HG03442 (cell line): ENCODE data around the gene ADAP1.

Source experiments
- ATAC-seq: cut with Tn5 transposase; IDR thresholded peaks from one replicate; pipeline ENCODE4 v1.9.1; 2021; ENCODE audit warnings: mild to moderate bottlenecking, moderate library complexity; ENCODE audit not compliant: unreplicated experiment

The ADAP1 gene

DNA sequence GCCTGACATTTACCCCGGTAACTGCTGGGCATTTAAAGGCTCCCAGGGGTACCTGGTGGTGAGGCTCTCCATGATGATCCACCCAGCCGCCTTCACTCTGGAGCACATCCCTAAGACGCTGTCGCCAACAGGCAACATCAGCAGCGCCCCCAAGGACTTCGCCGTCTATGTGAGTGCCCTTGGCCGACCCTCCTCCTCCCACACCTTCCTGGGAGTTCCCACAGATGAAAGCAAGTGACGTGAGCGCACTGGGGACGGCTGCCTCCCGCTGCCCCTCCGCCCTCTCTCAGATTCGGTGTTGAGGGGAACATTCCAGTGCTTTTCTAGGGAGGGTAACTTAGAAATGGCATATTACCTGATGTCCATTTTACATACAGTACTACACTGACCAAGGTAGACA, 85.1 kb downstream of the ADAP1 start:
- ATAC-seq = no peak

DNA sequence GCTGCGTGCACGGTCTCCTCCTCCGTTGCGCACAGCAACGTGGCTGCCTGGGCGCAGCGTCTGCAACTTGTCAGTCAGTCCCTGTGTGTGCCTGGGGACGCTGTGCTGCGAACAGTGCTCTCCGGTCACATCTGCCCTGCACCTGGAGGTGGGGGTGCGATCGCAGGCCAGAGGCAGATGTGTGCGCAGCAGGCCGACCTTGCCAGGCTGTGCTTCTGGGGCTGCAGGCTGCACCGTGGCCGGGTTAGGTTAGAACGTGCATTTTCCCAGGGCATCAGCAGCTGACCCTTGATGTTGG, 86.3 kb downstream of the ADAP1 start:
- ATAC-seq = no peak

DNA sequence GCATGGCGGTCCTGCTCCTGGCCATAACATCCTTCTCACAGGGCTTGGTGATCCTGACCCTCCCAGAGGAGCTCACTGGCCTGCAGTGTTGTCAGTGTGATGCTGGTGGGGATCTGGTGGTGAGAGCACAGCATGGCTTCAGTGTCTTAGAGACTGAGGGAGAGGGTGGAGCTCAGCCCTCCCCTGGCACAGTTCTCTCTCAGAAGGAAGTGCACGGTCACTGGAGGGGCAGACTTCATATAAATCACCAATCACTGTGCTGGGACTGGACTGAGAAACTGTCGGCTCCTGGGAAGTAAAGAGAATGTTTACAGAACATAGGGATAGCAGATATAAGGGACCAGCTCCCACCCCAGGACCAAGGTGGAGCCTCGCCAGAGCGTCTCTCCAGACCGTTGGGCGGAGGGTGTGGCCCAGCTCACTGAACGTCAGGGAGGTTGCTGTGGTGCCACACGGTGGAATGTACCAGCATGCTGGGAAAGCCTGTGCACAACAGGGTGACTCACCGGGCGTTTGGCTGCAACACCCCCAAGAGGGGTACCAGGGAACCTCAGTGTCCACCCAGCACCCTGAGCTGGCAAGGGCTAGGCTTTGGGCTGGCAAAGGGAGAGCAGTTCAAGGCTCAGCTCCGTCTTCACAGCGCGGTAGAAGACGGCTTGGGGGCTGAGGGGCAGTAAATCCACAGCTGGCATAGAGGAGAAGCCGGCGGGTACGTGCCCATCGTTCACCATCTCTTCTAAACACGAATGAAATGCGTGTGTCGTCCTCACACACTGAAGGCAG, 86.9 kb downstream of the ADAP1 start:
- ATAC-seq = no peak

DNA sequence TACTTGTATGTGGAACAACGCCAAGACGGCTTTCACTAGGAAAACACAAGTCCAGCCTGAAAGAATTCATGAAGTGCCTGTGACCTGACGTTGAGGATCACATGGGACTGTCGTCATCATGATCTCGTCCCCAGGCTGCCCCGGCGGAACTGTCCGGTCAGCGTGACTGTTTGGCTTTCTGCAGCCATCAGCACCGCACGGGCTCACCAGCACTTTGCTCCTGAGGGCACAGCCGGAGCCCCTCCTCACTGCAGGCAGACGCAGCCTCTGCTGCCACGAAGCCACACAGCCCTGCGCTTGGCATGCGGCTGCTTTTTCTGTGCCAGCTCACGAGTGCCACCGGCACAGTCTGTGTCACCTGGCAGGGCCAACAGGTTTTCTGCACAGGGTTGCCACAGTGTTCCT, 87.5 kb downstream of the ADAP1 start:
- no peak for ATAC-seq

DNA sequence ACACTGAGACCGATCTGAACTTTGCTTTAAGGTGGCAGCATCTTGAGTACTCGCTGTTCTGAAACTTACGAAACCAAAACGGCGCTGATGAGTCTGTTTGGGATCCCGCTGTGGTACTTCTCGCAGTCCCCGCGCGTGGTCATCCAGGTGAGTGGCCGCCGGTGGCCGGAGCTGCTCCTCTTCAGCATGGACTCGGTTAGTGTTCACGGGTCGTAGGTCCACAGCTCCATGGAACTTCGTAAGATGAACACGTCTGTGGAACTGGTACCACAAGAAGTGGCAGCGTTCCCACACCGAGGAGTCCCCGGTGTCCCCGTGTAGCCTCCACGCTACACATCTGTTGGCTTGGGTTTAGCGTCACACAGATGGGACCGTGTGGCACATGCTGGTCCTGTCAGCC, 88.6 kb downstream of the ADAP1 start:
- ATAC-seq = no peak

DNA sequence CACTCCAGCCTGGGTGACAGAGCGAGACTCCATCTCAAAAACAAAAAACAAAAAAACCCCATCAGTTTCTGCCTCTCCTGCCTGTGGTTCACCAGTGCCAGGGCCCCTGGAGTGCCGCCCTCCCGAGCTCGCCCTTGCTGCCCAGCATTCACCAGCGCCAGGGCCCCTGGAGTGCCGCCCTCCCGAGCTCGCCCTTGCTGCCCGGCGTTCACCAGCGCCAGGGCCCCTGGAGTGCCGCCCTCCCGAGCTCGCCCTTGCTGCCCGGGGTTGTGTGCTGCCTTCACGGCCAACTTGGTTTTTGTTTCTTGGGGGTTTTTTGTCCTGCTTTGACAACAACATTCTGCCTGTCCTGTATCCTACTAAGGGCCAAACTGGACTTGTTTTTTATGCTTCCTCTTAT, 91.4 kb downstream of the ADAP1 start:
- ATAC-seq = no peak

DNA sequence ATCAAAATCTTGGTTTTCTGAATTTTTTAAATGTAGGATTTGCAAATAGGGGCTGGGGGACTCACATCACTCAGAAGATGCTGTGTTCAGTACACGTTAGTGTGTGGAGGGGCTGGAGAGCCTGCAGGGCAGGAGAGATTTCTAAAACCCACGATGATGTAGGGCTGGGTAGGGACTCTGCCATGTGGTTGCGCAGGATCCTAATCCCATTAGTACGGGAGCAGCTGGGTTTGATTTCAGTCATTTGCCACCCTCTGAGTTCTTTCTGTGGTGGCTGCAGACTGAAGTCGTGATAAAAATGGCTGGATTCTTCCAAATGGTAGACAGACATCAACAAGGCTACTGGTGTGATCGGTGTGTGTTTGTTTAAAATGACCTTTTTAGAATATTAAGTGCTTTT, 92.3 kb downstream of the ADAP1 start:
- no peak for ATAC-seq

DNA sequence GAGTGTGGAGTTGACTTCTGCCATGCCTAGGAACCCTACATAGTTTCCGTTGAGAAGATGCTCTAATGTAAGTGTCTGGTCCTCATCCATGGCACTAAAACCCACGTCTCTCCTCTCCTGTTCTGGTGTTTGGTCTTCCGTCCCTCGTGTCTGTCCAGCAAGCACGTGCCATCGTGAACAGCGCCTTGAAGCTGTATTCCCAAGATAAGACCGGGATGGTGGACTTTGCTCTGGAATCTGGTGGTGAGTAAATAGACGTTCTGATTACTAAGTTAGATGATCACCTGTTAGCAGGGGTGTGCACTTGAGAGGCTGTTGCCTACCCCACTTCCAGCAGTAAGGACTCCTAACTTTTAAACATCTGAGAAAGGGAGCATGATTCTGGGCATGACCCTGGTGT, 93.3 kb downstream of the ADAP1 start:
- ATAC-seq = no peak

DNA sequence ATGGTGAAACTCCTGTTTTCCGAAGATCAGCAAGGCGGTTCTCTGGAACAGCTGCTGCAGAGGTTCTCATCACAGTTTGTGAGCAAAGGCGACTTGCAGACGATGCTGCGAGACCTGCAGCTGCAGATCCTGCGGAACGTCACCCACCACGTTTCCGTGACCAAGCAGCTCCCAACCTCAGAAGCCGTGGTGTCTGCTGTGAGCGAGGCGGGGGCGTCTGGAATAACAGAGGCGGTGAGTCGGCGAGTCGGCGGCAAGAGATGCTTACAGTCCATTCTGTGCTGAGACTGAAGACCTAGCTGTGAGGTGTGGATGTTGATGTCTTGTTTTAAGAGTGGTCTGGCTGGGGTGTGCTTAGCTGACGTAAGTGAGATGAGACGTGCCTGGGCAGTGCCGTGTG, 94.3 kb downstream of the ADAP1 start:
- ATAC-seq = no peak

DNA sequence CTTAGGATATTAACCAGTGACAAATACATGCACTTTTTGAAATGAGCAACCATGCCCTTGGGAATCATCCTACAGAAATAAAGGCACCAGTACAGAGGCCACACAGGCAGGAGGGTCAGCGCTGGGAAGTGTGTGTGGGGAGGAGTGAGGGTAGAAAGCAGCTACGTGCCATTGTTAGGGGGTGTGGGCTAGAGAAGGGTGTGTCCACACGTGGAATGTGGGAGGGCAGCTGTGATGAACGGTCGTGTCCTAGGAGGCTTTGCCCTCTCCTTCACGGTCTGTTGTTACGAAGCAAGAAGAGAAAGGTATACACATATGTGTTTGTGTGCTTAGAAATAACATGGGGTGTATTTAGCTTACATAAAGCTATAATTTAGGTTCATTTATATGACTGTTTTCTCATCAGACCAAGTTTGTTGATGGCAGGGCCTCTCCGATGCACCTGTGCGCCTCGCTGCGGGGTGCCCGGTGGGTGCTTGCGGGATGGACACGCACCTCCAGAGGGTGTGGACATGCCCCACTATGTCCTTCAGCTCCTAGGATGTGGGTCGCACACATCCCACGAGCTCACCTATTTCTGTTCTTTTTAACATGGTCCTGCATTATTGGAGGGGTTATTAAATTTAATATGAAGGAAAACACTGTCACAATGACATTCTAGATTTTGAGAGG, 95.0 kb downstream of the ADAP1 start:
- ATAC-seq = no peak

DNA sequence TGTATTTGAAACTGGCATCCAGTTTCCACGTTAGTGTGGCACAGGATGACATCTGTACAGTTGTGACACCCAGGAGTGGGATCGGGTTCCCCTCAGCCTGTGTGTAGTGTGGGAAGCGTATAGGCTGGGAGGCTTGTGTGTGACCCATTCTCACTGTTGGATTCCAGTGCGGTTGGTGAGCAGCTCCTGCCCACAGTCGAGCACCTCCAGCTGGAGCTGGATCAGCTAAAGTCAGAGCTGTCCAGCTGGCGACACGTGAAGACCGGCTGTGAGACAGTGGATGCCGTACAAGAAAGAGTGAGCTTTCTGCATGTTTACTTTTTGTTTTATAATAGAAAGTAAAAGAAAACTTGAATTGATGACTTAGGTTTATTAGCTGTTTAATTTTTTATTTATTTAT, 96.8 kb downstream of the ADAP1 start:
- ATAC-seq = no peak

DNA sequence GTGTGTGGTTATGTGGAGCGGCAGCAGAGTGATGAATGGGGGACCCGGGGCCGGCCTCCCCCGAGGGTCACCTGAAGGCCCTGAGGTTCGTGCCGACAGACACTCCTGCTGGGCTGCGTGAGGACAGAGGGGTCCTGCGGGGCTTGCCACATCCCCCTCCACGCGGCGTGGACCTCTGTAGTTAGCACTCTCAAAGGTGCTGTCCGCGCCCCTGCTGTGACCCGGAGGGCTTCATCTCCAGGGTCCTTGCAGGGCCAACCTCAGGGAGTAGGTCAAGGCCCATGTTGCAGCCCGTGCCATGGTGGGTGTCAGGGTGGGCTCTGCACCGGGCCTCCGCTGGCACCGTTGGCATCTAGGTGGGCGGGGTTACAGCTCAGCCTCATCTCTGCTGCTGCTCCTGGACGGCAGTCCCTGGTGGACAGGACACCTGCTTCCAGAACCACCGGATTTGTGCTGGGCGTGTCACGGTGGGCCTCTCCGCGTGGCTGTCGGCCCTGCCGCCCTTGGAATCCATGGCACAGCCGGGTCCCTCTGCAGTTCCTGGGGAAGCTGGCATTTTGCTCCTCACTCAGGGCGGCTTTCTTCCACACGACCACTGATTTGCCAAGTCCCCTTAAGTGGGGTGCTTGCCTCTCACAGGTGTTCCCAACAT, 97.9 kb downstream of the ADAP1 start:
- ATAC-seq = no peak

DNA sequence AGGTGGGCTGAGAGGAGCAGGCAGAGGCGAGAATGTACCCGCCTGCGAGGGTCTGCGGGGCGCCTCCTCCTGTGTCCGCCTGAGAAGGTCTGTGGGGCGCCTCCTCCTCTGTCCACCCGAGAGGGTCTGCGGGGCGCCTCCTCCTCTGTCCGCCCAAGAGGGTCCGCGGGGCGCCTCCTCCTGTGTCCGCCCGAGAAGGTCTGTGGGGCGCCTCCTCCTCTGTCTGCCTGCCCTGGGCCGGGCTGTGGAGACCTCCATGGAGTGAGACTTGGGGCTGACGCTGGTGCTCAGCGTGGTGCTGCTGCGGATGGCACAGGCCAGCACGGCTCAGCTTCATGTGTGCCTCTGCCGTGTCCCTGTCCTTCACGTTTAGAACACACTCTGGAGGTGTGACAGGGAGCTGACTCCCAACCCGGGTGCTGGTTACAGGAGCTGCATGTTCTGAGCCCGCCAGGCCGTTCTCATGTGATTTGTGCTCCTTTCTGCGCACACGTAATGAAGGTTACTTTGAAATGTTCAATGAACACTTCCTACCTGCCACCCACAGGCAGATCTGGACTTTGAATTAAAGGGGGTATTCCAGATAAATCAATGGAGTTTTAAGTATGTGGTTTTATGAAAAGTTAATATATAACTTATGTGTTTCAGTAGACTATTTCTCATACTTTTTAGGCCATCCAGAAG, 98.7 kb downstream of the ADAP1 start:
- no peak for ATAC-seq

DNA sequence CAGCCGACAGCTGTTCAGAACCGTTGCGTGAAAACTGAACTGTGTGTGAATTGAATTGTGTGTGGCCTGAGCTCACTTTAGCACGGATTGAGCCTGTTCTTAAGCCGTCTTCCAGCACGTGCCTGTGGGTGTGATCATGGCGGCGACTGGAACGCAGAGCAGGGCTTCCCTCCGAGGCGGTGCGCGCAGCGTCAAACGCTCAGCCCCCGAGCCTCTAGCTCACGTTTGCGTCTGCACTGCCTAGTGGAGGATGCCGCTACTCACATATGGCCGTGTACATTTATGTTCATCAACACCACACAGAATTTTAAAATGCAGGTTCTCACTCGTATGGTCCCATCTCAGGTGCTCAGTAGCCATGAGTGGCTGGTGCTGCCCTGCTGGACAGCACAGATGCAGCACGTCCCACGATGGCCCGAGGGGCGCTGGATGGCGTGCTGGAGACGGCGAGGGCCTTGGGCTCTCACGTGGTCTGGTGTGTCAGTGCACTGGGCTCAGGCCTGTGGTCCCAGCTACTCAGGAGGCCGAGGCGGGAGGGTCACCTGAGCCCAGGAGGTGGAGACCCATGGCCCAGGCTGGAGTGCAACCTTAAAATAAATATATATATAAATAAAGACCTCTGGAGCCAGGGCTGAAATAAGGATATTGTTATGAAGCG, 100.2 kb downstream of the ADAP1 start:
- no peak for ATAC-seq

DNA sequence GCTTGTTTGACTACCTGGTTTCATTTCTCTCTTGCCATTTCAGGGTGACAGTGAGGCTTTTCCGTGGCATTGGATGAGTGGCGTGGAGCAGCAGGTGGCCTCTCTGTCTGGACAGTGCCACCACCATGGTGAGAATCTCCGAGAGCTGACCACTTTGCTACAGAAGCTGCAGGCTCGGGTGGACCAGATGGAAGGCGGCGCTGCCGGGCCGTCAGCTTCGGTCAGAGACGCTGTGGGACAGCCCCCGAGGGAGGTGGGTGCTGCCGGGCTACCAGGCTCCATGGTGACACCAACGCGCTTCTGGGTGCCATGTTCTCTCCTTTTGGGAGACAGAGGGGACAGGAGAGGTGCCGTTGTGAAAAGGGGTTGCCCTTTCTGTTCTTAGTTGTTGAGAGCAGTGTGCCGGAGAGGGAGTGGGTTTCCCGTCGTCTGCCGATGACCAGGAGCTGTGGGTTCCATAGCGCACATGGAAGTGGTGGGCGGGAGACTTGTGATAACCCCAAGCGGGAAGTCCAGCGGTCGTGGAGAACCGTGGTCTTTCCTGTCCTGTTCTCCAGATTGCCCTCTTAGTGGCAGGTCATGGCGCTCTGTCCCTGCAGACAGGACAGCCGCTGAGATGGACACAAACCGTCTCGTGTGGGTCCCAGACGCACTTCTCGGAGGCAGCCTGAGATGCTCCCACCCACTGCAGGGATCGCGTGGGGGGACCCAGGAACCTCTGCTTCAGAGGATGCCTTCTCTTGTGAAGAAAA, 100.9 kb downstream of the ADAP1 start:
- ATAC-seq = no peak

DNA sequence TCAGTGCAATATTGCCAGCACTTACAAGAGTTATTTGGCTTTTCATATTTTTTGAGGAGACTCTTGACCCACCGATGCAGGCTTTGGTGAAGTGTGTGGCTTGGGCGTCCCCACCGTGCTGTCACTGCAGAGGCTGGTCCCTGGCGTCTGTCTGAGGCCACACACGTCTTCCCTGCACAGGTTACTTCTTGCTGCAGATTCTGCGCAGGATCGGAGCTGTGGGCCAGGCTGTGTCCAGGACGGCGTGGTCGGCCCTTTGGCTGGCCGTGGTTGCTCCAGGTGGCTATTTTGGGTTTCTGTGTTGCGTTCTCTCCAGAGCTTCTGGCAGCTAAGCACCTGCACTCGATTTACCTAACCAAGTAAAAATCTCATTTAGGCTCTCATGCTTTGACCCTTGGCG, 103.3 kb downstream of the ADAP1 start:
- no peak for ATAC-seq

DNA sequence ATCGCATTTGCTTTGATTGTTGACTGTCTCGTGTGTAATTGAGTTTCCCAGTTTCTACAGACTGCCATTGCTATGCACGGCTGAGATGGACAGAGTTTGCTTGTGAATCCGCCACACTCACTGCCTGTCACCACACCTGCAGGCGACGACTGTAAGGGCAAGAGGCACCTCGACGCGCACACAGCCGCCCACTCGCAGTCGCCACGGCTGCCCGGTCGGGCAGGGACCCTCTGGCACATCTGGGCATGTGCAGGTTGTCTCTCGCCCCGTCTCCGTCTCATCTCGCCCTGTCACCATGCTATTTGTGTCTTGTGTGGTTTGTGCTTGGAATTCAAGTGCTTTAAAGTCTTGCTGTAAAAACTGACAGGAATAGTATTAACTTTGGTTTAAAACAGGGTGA, 104.7 kb downstream of the ADAP1 start:
- ATAC-seq = no peak

DNA sequence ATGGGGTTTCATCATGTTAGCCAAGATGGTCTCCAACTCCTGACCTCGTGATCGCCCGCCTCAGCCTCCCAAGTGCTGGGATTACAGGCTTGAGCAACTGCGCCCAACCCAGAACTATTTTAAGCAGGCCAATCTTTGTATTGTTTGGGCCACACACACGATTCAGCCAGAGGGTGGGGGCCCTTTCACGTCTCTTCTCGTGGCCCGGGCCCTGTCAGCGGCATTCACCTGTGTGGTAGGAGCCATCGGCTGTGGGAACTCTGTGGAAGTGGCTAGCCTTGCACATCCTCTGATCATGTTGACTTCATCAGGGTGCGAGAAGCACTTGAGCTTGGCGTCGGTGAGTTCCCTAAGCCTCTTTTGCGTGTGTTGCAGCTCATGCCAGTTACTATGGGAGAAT, 105.3 kb downstream of the ADAP1 start:
- no peak for ATAC-seq
